Frontal cortex (tissue), 4 donors: Measurements from ENCODE around the gene MPND. TPM values are rescaled to one million over a fixed set of nuclear protein-coding genes. Genes with fewer than 3 reads are reported as not detected.
"Not testable (repeated sequence)": the region's sequence is repeated elsewhere in the genome, so short reads cannot be mapped to it uniquely, and the experiment has no call there.

ENCODE experiments used
- DNase-seq, 2 donors: peaks; one replicate each; pipeline ENCODE4 v3.0.0; 2012; ENCODE audit warnings: low spot score in 2 of 2
- FAIRE-seq: peaks from 2 replicates; lab custom pipeline; 2012; peaks lifted over from hg19 to GRCh38; lab: Jason Lieb, UNC
- total RNA-seq: library from RNA; depleted of rRNA; stranded (reverse); fragments of >200 nt; gene quantifications from one replicate; pipeline ENCODE4 v1.2.3, GENCODE V29; 2014
- donor health status: control.
- donor health status: control.
- donor health status: control.

MPND gene
- total RNA-seq, 1 donor from 2014 or later: 18.8 TPM

DNA sequence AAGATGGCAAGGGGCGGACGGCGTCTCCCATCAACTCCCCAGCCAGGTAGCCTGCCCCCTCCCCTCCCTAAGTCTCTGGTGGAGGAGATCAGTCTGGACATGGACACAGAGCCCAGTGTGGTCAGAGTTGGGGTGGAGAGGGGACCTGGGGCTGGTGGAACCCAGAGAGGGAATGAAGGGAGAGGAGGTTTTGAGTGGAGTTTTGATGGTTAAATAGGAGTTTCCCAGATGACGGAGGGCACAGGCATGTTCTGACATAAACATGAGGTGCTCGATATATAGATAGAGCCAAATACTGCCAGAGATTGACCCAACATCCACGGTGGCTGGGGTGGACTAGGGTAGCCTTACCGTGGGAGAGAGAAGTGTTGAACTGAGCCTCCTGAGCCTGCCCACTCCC, 24.9 kb upstream of the MPND start:
- DNase-seq: no peak
- no peak for FAIRE-seq

DNA sequence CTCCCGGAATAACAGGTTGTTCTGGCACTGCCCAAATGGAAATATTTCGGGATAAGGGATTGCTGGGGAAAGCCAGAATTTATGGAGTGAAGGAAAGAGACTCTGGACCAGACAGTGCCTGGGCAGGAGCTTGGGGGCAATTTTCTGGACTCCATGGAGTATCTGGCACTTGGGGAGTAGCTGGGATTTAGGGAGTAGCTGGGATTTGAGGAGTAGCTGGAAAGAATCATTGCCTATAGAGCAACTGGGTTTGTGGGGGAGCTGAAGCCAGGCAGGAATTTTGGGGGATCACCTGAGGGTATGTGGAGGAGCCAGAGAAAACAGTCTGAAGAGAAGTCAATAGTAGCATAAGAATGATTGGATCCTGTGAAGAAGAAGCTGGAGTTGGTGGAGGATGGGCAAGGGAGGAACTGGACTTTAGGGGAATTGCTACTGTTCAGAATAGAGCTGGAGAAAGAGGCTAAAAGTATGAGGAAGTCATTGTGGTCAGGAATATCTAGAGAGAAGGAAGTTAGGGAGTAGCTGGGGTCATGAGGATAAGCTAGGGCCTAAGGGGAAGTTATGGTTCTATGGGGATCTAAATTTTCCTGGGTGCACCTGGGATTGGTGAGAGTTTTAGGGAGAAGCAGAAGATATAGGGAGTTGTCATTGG, 24.2 kb upstream of the MPND start:
- FAIRE-seq (no peak), DNase-seq (no peak)

DNA sequence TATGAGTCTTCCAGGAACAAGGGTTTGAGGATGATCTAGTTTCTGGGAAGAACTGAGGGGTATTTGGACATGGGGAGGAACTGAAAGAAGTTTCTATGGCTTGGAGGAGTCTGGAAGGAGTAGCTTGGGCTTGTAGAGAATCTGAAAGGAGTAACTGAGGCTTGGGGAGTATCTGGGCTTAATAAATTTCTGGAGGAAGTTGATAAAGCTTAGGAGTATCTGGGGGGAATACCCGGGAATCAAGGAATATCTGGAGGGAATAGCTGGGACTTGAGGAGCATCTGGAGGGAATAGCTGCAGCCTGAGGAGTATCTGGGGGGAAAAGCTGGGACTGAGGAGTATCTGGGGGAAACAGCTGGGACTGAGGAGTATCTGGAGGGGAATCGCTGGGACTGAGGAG, 22.9 kb upstream of the MPND start:
- no peak for DNase-seq
- FAIRE-seq: no peak

DNA sequence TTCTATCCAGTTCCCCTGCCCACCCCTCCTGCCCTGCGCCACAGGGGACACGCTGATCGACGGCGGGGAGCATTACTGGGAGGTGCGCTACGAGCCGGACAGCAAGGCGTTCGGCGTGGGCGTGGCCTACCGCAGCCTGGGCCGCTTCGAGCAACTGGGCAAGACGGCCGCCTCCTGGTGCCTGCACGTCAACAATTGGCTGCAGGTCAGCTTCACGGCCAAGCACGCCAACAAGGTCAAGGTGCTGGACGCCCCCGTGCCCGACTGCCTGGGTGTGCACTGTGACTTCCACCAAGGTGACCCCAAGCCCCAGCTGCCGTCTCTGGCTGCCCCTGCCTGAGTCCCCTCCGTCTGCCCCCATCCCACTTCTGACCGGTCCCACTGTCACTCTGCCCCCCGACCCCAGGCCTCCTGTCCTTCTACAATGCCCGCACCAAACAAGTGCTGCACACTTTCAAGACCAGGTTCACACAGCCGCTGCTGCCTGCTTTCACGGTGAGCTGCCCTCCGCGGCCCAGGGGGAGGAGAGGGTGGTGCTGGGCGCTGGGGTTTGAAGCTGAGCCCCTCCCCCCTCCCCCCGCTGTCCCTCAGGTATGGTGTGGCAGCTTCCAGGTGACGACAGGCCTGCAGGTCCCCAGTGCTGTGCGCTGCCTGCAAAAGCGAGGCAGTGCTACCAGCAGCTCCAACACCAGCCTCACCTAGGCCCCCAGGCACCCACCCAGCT, 20.3 kb upstream of the MPND start:
- DNase-seq (no peak), FAIRE-seq (no peak)

DNA sequence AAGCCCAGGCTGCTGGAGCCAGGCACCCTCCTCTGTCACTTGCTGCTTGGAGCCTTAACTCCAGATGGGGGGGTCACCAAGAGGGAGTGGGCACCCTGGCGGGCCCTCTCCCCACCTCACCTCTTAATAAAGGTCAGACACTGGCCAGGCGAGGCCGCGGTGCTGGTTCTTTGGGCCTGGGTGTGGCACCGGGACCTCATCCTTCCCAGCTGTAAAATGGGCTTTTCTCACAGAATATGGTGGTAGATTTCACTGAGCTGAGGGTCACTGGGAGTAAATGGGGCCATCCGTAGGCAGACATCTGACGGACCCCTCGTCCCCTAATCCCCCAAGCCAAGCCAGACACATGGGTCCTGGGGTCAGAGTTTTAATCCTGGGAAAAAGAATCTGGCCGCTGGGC, 19.7 kb upstream of the MPND start:
- FAIRE-seq: no peak
- DNase-seq: no peak

DNA sequence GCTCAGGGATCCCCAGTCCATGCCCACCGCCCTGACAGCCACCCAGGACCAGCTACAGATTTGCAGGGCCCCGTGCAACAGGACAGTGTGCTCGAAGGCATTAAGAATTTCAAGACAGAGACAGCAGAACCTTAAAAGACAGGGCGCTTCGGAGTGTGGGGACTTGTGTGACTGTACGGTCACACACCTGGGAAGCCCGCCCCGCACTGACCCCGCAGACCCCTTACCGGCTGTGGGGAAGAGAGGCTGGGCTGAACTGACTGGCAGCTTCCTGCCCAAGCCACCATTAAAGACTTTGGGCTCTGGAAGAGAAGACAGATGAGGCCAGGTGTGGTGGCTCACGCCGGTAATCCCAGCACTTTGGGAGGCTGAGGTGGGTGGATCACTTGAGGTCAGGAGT, 19.1 kb upstream of the MPND start:
- FAIRE-seq (no peak), DNase-seq (no peak)

DNA sequence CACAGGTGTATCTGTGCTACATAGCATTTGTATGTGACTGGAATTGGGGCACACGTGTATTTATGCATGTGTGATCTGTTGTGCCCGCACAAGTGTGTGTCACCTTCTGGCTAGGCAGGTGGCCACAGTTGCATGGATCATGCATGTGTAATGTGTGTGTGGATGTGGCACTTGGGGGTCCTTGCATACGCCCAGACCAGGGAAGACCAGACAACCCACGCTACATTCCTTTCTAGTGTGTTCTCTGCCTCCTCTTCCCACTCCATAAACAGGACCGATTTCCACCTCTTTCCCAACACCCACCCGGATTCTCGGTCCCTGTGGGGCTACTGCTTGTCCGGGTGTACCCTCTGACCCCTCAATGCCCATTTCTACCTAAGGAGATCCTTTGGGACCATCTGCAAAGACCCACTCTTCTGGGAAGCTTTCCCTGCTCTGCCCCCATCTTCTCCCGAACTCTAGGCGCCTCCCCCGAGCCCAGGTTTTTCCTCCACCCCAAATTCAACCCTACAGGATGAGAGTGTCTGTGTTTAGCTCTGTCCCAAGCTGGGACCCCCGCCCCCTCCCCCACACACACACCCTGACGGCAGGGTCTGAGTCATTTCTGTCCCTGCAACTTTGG, 17.0 kb upstream of the MPND start:
- FAIRE-seq (no peak), DNase-seq (no peak)

DNA sequence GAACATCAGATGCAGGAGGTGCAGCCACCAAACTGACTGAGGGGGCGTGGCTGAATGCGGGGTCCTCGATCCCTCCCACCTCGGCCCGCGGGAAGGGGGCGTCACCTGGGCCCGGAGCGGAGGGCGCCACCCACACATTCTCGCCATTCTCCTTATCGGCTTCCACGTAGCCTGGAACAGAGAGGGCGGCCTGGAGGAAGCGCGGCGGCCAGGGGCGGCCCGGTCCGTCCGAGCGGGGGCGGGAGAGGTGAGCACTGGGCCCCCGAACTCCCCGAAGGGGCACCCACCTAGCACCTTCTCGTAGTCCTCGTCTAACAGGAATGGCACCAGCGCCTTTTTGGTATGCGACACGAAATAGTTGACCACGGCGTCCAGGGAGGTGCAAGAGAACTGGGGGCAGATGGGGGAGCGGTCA, 16.5 kb upstream of the MPND start:
- no peak for FAIRE-seq
- DNase-seq: no peak

DNA sequence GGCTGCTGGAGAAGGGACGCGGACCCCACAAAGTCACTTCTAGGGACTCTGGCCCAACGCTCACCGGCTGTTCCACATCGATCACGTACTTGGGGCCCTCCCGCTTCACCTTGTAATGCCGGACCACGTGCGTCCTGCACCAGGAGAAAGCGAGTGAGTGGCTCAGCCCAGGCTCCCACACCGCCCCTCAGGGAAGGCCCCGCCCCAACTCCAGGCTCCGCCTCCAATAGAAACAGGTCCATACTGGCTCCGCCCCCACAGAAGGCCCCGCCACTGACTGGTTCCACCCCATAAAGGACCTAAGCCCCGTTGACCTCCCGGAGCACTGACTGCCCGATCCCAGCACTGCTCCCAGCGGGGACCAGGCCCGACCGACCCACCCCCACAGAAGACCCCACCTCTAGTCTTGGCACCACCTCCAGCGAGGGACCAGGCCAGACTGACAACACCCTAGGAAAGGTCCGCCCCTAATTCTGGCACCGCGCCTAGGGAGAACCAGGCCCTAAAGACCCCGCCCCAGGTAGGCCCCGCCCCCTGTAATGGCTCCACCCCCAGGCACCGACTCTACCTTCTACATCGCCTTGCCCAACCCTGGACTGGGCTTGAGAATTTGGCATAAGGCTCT, 16.0 kb upstream of the MPND start:
- DNase-seq (peak; percentile 50 to 55), FAIRE-seq (no peak)

DNA sequence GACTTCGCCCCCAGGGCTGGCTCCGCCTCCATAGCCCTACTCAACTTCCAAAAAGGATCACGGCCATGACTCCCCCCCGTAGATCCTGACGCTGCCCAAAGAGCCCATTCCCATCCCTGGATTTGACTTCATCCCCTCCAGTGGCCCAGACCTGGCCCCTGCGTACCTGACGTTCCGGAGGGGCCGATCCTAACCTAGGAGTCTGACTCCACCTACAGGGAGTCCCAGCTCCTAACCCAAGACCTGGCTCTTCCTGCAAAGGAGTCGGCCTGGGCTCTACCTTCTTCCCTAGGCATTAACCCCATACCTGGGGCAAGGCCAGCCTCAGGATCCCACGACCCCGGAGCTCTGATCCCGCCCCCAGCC, 15.5 kb upstream of the MPND start:
- DNase-seq: no peak
- no peak for FAIRE-seq

DNA sequence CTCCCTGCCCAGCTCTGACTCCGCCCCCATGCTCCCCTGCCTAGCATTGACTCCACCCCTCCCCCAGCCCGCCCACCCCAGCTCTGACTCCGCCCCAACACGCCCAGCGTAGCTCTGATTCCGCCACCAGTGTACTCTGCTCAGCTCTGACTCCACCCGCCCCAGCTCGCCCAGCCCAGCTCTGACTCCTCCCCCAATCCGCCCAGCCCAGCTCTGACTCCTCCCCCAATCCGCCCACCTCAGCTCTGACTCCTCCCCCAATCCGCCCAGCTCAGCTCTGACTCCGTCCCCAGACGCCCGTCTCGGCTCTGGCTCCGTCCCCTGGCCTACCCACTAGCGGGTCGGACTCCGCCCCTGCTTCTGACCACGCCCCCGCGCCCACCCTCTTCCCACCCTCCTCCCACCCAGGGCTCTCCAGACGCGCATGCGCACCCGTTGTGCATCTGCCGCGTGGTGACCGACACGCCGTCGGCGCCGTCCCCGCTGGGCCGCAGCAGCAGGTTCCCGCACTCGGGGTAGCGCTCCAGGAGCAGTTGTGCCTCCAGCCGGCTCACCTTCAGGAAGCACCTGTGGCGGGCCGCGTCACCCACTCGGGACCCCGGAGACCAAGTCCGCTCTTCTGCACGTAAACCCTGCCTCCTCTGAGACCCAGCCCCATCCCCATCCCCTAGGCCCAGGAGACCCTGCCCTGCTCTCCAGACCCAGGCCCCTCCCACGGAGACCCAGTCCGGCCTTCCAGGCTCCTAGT, 14.9 kb upstream of the MPND start:
- FAIRE-seq (no peak), DNase-seq (peak; percentile 96 to 98)

DNA sequence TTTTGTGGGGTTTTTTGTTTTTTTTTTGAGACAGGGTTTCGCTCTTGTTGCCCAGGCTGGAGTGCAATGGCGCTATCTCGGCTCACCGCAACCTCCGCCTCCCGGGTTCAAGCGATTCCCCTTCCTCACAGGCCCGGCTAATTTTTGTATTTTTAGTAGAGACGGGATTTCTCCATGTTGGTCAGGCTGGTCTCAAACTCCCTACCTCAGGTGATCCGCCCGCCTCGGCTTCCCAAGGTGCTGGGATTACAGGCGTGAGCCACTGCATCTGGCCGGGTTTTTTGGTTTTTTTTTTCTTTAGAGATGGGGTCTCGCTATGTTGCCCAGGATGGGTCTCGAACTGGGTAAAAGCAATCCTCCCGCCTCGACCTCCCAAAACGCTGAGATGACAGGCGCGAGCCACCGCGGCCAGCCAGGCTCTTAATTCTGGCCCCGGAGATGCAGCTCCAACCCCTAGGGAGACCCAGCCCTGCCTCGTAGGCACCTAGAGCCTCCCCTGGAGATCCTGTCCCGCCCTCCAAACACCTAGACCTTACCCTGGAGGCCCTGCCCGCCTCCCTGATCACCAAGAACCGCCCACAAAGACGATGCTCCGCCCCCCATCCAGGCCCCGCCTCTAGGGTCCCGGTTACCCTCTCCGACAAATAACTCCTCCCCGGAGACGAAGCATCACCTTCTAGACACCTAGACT, 14.2 kb upstream of the MPND start:
- not testable (repeated sequence) for FAIRE-seq, DNase-seq

DNA sequence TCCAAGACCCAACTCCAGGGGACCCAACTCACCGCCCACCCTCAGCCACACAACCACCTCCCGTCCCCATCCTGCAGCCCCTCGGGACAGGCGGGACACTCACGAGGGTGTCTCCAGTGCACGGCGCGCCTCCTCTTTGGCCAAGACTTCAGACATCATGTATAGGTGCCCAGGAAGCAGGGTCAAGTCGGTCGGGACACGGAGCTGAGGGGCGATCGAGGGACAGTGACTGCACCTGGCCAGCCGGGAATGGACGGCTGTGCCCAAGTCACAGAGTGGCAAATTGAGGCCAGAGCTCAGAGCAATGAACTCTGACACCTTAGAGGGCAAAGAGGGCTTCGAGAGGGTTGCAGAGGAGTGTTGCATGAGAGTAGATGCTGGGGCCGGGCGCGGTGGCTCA, 13.5 kb upstream of the MPND start:
- FAIRE-seq (no peak), DNase-seq (no peak)

DNA sequence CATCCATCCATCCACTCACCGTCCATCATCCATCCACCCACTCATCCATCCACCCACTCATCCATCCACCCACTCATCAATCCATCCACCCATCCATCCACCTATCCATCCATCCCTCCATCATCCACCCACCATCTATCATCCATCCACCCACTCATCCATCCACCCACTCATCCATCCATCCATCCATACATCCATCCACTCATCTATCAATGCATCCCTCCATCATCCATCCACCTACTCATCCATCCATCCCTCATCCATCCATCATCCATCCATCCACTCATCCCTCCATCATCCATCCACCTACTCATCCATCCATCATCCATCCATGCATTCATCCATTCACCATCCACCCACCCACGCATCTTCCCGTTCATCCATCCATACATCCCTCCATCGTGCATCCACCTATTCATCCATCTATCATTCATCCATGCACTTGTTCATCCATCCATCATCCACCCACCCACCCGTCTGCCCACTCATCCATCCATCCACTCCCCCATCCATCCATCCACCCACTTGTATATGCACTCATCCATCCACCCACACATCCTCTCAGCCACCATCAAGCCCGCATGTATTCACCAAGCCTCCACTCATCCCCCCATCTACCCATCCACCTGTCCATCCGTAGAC, 8.3 kb upstream of the MPND start:
- DNase-seq (no peak), FAIRE-seq (no peak)

DNA sequence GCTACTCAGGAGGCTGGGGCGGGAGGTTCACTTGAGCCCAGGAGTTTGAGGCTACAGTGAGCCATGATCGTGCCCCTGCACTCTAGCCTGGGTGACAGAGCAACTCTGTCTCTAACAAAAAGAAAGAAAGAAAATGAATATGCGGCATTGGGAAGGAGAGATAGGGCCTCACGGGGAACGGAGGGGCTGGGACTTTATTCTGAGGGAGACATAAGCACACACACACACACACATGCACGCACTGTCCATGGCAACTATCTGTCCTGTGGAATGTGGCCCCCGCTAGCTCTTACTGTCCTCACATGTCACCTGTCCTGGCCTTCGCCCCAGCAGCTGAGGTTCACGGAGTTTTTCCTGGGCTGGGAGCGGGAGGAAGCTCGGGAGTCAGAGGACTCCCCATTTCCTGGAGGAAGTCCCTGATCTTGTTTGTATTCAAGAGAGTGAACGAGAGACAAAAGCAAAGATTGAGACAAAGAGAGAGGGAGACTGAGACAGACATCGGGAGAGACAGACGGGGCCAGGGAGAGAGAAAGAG, 5.4 kb upstream of the MPND start:
- FAIRE-seq (no peak), DNase-seq (no peak)

DNA sequence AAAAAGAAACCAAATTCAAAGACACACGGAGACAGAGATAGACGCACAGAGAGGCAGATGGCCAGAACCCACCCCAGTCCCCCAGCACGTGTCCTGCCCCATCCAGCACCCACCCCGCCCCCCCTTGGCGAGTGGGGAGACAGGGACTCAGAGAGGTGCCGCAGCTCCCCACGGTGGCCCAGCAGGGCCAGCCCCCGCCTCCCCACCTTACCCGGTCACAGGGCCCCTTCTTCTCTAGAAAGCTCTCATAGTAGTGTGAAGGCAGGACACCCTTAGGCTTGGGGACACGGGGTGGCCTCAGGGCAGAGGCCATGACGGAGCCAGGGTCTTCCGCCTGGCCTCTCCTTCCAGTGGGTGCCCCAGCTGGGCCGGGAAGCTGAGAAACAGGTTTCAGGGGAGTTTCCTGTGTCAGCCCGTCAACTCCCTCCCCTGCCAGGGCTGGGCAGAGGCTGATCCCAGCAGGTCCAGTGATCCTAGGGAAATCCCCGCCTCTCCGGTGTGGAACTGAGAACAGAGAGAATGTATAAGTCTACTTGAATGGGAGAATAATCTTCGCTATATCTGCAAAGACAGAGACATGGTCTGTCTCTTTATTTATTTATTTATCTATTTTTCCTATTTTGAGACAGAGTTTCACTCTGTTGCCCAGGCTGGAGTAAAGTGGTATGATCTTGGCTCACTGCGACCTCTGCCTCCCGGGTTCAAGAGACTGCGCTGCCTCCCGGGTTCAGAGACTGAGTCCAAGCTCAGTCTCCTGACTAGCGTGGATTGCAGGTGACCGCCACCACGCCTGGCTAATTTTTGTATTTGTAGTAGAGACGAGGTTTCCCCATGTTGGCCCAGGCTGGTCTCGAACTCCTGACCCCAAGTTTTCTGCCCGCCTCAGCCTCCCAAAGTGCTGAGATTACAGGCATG, 4.7 kb upstream of the MPND start, which contains the start of gene STAP2:
Gene STAP2, minus strand, starts transcription at position 387 of the 915 bp plus-strand sequence. Its CDS starts 74 bp downstream, at position 313.
- DNase-seq (no peak), FAIRE-seq (no peak)

DNA sequence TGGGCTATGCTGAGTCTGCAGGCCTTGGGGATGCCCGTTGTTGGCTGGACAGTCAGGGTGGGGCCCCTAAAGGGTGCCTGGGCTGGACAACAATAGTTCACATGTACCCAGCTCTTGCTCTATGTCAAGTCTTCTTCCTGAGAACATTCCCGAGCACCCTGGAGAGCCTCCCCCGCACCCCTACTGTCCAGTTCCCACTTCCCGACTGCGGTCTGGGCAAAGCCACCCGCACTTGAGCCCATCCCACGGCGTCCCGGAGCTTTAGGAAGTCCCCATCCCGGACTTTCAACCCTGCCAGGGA, 1.1 kb upstream of the MPND start:
- FAIRE-seq (no peak), DNase-seq (no peak)
